Activated CD8-positive, alpha-beta memory T cell treated with anti-CD3 and anti-CD28 coated beads for 1 hour (primary cell): ENCODE data around the gene SPOCK1.
"Not testable (repeated sequence)": the region's sequence is repeated elsewhere in the genome, so short reads cannot be mapped to it uniquely, and the experiment has no call there.

ENCODE experiments used
- DNase-seq, 2 donors: peaks; one replicate each; pipeline ENCODE4 v3.0.0-alpha.2; 2020; ENCODE audit warnings: low read depth in 1 of 2; ENCODE audit errors: extremely low read depth in 1 of 2

SPOCK1 gene

DNA sequence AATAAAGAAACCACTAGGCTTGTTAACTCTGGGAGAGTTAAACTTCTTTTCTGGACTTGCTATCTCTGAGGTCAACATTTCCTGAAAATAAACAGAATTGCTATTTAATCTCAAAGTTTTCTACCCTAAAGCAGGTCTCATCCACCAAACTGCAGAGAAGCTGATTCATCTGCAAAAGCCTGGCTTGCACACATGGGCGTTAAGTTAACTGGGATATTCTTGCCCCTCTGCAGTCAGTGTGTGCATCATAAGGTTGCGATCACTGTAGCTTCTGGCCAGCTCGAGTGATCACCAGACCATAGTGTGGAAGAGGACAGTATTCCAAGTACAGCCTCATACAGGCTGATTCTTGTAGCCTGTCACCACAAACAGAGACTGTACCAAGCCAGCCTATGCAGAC is 99.2 kb downstream of the SPOCK1 start:
- DNase-seq: no peak

DNA sequence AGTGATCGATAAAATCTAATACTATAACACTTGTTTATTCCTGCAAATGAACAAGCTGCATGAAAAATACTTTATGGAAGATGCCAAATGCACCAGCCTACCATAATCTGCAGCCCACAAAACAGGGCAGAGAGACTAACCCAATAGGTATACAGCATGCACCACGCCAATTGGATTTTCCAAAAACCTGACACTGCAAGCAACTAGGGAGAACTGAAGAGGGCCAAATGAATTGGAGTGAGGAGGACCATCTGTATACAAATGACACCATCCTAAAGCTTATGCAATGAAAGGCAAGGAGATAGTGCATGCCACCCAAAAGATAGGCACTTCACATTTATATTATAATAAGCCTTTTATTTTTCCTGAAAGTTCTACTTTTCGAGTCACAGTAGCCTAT is 100.4 kb downstream of the SPOCK1 start:
- DNase-seq: no peak

DNA sequence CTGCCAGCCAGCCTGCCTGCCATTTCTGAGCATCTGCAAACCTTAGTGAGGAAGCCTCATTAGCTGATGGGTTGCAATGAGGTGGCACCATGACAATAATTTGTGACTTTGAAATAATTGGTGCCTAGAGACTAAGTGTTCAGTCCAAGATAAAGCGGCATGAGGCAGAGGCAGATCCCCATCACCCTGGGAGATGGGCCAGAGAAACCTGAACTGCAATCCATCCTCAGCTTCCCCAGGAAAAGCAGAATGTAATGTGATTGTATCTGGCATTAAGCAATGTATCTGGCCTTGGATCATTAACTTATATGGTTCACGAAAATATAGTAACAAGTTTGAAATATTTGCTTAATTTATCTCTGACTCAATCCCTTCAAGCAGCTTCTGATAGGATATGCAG is 101.0 kb downstream of the SPOCK1 start:
- no peak for DNase-seq

DNA sequence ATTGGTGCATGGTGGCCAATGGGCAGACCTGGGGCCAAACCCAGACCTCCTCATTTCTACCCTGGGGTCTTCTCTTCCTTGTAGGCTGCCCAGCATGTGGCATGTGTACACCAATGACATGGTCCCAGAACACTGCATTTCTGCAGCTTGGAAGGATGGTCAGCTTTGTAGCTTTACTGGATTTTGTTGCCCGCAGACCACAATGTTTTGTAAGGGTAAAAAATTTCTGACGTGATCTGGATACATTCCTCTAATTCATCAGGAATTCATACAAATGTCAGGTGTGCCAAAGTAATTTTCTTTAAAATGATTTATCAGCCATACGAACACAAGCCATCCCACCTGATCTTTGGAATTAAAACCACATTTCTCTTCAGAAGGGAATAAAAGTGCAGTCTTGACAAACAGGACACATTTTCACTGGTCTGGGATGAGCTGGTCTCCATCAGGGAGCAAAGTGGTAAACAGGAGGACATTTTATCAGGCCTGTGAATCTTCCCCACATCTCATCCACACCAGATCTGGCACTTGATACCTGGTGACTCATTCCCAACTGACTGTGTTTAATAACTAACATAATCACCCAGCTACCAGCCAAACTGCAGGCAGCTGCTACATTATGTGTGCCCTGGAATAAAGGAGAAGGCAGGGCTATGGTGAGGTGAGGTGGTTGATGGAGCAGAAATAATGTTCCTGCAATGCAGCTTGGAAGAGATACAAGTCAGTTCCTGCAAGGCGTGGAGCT is 103.9 kb downstream of the SPOCK1 start:
- no peak for DNase-seq

DNA sequence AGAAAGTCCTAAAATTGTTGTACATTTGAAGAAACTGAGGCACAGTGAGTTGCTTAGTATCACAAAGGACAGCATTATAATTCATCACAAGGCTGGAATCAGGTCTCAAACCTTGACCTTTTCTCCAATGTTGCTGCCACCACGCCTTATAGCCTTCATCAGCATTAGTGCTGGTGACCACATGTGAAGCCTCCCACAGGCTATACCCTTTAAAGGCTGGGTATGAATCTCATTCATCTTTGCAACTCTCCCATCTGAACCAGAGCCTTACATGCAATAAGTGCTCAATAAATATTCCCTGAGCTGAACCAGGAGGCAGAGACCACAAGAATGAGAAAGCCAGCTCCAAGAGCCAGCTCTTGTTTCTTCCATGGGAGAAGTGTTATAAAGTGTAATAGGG is 104.7 kb downstream of the SPOCK1 start:
- DNase-seq: no peak

DNA sequence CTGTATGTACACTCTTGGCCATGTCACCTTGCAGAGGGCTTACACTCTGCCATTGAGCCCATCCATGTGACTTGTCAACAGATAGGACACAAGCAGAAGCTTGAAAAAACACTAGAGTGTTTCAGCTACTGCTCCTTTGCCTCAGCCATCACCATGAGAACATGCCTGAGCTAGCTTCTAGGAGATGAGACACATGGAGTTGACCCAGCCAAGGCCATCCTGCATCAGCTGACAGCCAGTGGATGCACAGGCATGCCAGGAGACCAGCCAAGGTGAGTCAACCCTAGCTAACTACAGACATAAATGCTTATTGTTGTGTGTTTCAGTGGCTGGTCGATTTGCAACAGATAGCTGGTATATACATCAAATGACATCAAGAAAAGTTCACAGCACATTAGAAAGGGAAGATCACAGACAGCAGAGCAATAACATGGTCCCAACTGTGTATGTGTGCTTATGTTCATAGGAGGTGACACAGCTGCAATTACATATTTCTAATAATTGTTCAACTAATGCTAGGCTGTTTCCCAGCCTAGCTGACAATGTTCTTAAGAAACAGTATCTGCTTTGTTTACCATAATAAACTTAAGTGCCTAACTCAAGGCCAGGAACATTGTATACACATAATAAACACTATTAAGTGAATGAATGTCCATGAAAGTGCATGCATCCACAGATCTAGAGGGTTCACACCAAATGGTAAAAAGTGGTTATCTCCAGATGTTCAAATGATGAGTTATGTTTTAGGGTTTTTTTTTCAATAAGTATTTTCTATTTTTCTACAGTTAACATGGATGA is 105.7 kb downstream of the SPOCK1 start:
- no peak for DNase-seq

DNA sequence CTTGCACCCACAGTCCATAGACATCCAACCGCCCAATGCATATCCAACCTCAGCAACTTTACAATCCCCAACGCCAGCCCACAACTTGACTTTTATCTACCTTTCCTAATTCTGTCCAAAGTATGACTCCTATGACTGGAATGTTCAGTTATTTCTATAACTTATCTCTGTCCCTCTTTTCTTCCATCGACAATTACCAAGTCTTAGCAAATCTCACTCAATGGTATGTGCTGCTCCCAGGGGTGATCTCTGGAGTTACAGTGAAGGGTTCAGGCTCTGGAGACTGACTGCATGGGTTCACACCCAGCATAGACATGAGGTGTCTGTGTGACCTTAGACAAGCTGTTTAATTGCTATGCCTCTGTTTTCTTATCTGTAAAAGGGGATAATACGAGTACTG is 106.9 kb downstream of the SPOCK1 start:
- DNase-seq: no peak

DNA sequence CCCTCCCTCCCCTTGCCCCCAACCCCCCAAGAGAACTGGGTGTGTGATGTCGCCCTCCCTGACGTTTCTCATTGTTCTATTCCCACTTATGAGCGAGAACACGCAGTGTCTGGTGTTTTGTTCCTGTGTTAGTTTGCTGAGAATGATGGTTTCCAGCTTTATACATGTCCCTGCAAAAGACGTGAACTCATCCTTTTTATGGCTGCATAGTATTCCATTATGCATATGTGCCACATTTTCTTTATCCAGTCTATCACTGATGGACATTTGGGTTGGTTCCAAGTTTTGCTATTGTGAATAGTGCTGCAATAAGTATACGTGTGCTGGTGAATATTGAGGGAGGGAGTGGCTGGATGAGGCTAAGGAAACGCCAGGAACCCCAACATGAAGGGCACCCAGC is 108.1 kb downstream of the SPOCK1 start:
- DNase-seq: not testable (repeated sequence)

DNA sequence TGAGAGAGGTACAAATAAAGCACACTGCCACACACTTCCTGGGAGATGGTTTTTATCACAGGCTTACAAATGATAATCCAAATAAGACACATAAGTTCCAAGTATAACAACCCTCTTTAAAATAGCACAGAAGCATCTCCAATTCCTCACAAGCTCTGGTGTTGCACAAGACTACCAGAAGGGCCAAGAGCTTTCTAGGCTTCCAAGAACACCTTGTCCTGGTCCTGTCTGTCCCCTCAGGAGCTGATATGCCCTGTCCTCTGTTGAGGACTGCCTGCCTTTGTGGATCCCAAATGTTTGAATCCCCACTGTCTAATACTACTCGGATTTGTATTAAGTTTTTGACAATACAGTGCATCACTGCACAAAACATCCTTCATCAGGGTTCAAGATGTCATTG is 110.1 kb downstream of the SPOCK1 start:
- no peak for DNase-seq

DNA sequence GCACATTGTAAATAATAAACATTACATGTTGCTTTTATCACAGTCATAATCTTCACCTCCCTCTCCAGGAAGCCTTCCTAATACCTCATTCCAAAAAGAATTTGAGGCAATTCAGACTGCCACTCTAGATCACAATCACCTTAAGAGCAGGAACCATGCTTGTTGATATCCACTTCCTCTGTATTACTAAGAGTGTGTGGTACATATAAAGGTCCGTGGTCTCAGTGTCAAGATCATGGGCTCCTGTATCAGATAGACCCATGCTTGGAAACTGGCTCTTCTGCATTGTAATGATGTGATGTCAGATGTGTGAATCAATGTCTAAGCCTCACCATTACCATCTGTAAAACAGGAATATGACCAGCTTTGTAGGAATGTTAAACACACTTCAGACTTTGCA is 114.1 kb downstream of the SPOCK1 start:
- no peak for DNase-seq

DNA sequence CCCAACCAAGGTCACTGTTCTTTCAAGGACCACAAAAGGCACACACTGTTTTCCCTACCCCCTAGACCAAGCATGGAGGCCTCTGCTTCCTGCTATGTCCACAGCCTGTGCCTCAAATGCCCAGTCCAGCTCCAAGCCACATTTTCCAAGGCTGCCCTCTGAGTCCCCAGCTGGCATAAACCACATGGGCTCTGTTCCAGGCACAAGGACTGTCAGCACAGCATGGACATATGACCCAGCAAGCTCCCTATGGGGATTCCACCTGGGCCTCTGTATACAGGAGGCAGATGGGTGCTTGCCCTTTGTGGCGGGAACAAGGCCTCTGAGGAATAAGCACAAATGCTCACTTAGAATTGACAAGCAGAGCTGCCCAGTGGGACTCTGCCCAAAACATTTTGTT is 115.2 kb downstream of the SPOCK1 start:
- DNase-seq: no peak

DNA sequence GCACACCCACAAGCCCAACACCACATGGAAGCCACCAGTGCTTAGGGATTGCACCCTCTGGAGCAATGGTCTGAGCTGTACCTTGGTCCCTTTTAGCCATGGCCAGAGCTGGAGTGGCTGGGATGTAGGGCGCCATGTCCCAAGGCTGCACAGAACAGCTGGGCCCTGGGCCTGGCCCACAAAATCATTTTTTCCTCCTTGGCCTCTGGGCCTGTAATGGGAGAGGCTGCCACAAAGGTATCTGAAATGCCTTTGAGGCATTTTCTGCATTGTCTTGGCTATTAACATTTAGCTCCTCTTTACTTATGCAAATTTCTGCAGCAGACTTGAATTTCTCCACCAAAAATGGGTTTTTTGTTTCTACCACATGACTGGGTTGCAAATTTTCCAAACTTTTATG is 117.6 kb downstream of the SPOCK1 start:
- no peak for DNase-seq

DNA sequence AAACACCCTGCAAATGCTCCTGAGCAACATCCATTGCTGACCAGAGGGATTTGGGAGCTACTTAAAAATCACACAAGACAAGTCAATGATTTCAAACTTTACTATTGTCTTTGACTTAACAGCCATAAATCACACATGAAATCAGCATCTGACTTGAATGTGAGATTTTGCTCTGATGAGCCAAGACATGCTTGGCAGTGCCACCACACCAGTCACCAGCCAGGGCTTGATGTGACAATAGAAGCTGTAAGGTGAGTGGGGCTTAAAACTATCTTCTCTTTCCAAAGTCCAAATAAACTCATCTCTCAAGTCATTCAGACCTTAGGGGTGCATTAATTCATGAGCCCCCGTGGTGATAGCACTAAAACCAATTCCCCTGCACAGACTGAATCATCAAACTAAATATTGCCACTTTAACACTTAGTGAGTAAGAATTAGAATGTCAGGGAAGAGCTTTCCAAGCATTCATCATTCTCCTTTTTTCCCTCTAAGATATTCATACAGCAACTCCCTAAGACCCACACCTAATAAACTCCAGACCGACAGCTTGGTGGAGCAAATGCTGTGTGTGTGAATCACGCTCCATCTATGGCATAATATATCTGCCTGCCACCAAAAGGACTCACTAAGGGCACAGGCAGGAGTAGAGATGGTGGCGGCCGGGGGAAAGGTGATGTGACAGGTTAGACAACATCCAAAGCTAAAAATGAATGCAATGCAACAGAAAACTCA is 119.4 kb downstream of the SPOCK1 start:
- DNase-seq: no peak

DNA sequence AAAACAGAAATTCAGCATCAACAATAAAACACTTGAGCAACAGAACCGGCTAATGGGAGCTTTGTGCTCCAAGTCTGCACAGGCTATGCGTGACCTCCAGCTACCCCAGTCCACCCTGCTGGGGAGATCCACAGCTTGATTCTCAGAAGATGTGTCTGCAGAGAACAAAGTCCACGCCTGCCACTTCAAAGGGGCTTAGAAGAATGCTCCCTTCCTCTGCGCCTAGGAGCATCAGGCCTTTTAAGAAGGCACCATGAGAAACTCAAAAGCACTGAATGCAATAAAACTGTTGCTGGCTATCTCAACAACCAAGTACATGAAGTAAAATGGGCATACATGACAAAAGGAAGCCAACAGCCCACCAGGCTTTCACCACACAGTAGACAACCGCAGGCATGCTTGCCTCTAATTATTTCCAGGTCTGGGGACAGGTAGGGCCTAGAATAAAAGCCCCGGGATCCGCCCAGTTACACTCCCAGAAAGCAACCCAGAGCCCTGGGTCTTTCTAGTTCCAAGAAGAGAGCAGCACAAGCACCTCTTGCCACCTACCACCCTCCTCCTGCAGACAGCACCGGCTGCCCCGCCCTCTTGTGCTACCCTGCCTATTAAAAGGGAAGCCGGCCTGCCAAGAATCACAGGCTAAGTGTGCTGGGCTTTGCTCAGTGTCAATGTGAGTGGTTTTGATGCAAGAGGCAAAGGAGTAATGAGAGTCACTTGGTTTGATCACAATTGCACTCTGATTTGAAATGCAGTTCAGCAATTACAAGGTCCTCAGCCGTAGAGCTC is 123.2 kb downstream of the SPOCK1 start:
- no peak for DNase-seq

DNA sequence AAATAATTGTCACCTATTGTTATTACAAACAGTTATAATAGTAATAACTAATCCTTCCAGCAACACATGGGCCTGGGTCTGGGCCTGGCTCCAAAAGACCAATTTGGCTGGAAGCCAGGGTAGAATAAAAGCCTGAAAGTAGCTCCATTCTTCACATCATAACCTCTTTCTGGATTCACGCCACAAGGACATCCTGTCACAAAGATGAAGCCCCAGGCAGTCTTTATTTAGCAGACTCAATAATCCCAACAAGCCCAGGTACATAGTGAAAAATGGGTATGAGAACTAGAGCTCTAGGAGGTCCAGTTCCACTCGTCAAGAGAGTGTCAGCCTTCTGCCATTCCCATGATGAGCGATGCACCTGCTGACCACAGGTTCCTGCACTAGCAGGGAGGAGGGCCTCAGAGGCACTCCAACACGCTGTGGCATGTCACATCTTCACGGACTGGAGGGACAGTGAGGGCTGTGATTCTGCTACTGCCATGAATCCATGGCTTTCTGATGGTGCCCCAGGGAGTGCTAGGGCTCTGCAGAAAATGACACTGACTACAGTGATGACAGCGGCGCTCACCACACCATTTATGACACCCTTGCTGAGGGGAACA is 124.9 kb downstream of the SPOCK1 start:
- DNase-seq: no peak

DNA sequence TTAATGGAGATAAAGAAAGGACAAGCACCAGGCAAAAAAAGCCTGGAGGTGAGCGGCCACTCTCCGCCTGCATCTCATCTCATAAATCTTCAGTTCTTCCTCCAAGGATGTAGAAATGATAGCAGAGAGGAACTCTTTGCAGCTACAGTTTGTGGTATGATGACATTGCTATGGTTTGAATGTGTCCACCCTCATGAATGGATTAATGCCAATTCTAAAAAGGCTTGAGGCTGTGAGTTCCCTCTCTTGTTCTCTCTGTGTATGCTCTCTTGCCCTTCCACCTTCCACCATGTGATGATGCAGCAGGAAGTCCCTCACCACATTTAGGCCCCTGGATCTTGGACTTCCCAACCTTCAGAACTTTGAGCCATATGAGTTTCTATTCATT is 126.4 kb downstream of the SPOCK1 start:
- DNase-seq: no peak

DNA sequence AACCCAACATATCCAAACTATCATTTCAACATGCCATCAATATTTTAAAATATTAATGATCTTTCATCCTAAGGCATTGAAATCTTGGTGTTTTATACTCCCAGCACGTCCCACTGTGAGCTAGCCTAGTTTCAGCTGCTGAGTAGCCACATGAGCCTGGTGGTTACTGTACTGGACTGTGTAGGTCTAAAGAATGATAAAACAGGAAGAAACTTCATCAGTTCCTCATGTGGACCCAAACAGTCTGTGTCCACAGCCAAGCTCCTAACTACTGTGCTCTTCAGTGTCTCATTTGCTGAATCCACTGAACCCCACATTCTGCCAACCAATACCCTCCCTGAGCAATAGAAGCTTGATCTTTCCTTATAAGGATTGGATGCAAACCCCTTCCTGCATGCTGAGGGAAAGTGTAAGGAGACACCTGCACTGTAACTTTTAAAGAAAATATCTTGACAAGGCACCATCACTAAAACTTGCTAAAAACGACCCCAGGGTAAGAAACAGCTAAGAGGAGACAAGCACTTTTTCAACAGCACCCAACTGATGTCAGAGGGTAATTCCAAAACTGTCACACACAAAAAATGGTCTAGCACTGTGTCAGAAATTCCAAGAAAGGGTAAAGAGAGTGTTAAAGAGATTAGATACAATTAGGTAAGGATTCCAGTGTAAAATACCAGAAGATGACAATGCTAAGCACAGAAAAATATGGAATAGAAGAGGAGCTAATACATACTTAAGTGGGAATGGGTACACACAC is 126.9 kb downstream of the SPOCK1 start:
- DNase-seq: no peak

DNA sequence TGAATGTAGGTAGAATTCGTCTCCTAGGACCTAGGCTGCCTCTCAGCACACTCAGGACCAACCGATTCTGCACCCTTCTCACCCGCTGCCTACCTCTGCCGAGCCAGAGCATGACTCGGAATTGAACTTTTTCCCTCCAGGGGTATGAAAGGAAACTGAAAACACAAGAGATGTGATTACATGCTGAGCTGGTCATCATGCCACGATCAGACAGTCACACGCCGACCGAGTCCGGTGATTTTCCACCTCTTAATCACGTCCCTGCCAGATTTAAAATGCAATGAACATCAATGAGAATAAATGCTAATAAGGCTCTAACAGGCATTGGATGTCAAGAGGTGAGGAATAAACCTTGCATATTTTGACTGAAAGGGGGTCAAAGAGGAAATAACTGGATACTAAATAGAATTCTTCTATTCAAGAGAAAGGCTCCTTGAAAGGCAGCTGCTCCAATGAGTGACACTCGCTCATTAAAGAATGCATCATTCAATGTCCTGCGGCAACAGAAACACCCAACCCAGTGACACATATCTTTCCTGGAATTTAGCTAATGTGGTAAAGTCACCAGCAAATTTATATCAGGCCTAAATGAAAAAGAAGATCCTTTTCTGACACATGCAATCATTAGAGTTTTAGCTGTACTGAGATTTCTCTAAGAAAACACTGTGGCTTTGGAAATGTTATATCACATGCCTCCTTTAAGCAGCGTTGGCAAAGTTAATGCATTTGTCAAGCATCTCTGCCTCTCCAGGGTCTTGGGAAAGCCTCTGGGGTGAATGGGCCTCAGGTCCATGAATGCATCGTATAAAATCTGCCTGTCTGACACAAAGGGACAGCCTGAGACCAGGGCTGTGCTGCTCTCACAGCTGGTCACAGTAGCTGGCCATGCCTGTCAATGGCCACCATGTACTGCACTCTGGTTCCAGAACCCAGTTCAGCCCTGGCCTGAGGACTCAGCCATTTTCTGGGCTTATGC is 128.7 kb downstream of the SPOCK1 start:
- no peak for DNase-seq

DNA sequence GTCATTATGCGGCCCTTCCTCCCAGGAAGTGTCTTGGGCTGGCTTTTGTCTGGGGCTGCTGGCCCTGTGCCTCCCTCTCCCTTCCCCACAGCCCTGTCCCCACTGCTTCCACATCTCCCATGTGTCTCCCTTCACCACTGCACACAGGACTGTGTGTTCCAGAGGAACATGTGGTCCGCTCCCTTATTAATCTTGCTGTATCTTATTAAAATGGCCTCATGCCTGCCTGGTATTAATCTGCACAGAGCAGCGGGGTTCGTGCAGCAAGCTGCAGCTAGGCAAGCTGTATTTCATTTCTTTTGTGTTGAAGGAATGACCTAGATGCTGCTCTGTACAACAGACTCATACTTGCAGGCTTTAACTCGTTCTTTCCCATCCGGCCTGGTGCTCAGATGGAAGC is 130.5 kb downstream of the SPOCK1 start:
- DNase-seq: no peak
